DOHH2 (cell line): Measurements from ENCODE around the gene SCUBE2.

ENCODE experiments used
- H3F3A ChIP-seq: fragments of 200-600 bp; sonication (generic), shearing (Covaris generic); 2 replicates; pipeline ENCODE4 v1.6.0; 2016; ENCODE audit warnings: antibody characterized with exemption, mild to moderate bottlenecking; ENCODE audit not compliant: control insufficient read depth, insufficient read depth
- H3K27ac ChIP-seq: fragments of 200-600 bp; sonication (generic); 2 replicates; pipeline ENCODE4 v1.5.1; 2014; ENCODE audit warnings: low read depth, mild to moderate bottlenecking, low read length, moderate library complexity
- H3K27me3 ChIP-seq: fragments of 200-600 bp; sonication (generic); 2 replicates; pipeline ENCODE4 v1.6.1; 2014; ENCODE audit warnings: mild to moderate bottlenecking, low read length, mixed read lengths; ENCODE audit not compliant: control insufficient read depth
- H3K36me3 ChIP-seq: fragments of 200-600 bp; sonication (generic); 2 replicates; pipeline ENCODE4 v1.6.1; 2014; ENCODE audit warnings: mild to moderate bottlenecking, low read length, moderate library complexity, mixed read lengths; ENCODE audit not compliant: control insufficient read depth
- H3K4me1 ChIP-seq: fragments of 200-600 bp; sonication (generic); 2 replicates; pipeline ENCODE4 v1.6.1; 2014; ENCODE audit warnings: mild to moderate bottlenecking, low read length, mixed read lengths; ENCODE audit not compliant: control insufficient read depth
- H3K4me2 ChIP-seq: fragments of 200-600 bp; sonication (generic); 2 replicates; pipeline ENCODE4 v1.6.0; 2014; ENCODE audit warnings: mild to moderate bottlenecking, low read length, moderate library complexity
- H3K4me3 ChIP-seq: fragments of 200-600 bp; sonication (generic); 2 replicates; pipeline ENCODE4 v1.5.1; 2014; ENCODE audit warnings: mild to moderate bottlenecking, low read length, mixed read lengths
- H3K79me2 ChIP-seq: fragments of 200-600 bp; sonication (generic); 2 replicates; pipeline ENCODE4 v1.6.1; 2014; ENCODE audit warnings: mild to moderate bottlenecking, low read length, mixed read lengths; ENCODE audit not compliant: control insufficient read depth
- H3K9me2 ChIP-seq: fragments of 200-600 bp; sonication (generic); replicated peaks from 2 replicates; pipeline ENCODE4 v1.6.1; 2014; ENCODE audit warnings: mild to moderate bottlenecking, low read length, mixed read lengths; ENCODE audit not compliant: control insufficient read depth
- H3K9me3 ChIP-seq: fragments of 200-600 bp; sonication (generic); 2 replicates; pipeline ENCODE4 v1.6.1; 2014; ENCODE audit warnings: antibody characterized with exemption, low read length, mixed read lengths; ENCODE audit not compliant: control insufficient read depth, insufficient read depth
- H4K20me1 ChIP-seq: fragments of 200-600 bp; sonication (generic); 2 replicates; pipeline ENCODE4 v1.6.0; 2014; ENCODE audit warnings: low read depth, mild to moderate bottlenecking, antibody characterized with exemption, low read length, moderate library complexity; ENCODE audit not compliant: control insufficient read depth, insufficient read depth
- CTCF ChIP-seq: fragments of 200-600 bp; sonication (generic); IDR thresholded peaks from one replicate; pipeline ENCODE4 v1.5.1; 2014; ENCODE audit warnings: antibody characterized with exemption, mild to moderate bottlenecking, low read depth, low read length; ENCODE audit not compliant: poor library complexity, severe bottlenecking
- EZH2phosphoT487 ChIP-seq: fragments of 200-600 bp; sonication (generic); IDR thresholded peaks from 2 replicates; pipeline ENCODE4 v1.6.1; 2017; ENCODE audit warnings: borderline replicate concordance, mild to moderate bottlenecking, antibody characterized with exemption, low read length, moderate library complexity, mixed read lengths

SCUBE2 gene

GRCh38 chr11:9076046-9076445, 15.4 kb downstream of the SCUBE2 start:
- Histone ChIP-seq H3K36me3 (no peaks in the 10 kb centered on the region), H4K20me1 (no peaks in the 10 kb centered on the region), H3K4me2 (no peak overlapping the region), H3K4me1 (no peaks in the 10 kb centered on the region), H3K9me3 (no peaks in the 10 kb centered on the region), H3K79me2 (no peaks in the 10 kb centered on the region), H3K9me2 (no peaks in the 10 kb centered on the region), H3K4me3 (no peak overlapping the region), H3K27ac (no peak overlapping the region), H3F3A (no peaks in the 10 kb centered on the region), H3K27me3 (peaks cover 47% of the 10 kb centered on the region)
- TF ChIP-seq CTCF (no peak), EZH2phosphoT487 (no peak)

- TF ChIP-seq CTCF (no peak), EZH2phosphoT487 (no peak)
- Histone ChIP-seq H3K27ac (no peak overlapping the region), H3K9me3 (no peaks in the 10 kb centered on the region), H3K4me1 (no peaks in the 10 kb centered on the region), H3K36me3 (no peaks in the 10 kb centered on the region), H3F3A (no peaks in the 10 kb centered on the region), H3K27me3 (peaks cover 52% of the 10 kb centered on the region), H3K4me3 (no peak overlapping the region), H3K79me2 (no peaks in the 10 kb centered on the region), H3K9me2 (no peaks in the 10 kb centered on the region), H4K20me1 (no peaks in the 10 kb centered on the region), H3K4me2 (no peak overlapping the region)
Observed at GRCh38 chr11:9075556-9075955, 15.8 kb downstream of the SCUBE2 start.

- Histone ChIP-seq H3K4me2 (no peak overlapping the region), H3K79me2 (no peaks in the 10 kb centered on the region), H3K27me3 (peaks cover 62% of the 10 kb centered on the region), H3K27ac (no peak overlapping the region), H3F3A (no peaks in the 10 kb centered on the region), H3K4me3 (no peak overlapping the region), H3K9me2 (no peaks in the 10 kb centered on the region), H3K9me3 (no peaks in the 10 kb centered on the region), H3K4me1 (no peaks in the 10 kb centered on the region), H4K20me1 (no peaks in the 10 kb centered on the region), H3K36me3 (no peaks in the 10 kb centered on the region)
- TF ChIP-seq CTCF (no peak), EZH2phosphoT487 (no peak)
Observed at GRCh38 chr11:9074338-9075029, 16.9 kb downstream of the SCUBE2 start.
